HG03521 (cell line): ENCODE measurements around the gene HBM.
"Not testable (repeated sequence)": the region's sequence is repeated elsewhere in the genome, so short reads cannot be mapped to it uniquely, and the experiment has no call there.

Experiments
- ATAC-seq: cut with Tn5 transposase; IDR thresholded peaks from one replicate; pipeline ENCODE4 v1.9.1; 2021; ENCODE audit warnings: mild to moderate bottlenecking, moderate library complexity; ENCODE audit not compliant: unreplicated experiment

Gene HBM

GRCh38 chr16:180681-181564, 15.1 kb downstream of the HBM start:
- ATAC-seq, result no peak

DNA sequence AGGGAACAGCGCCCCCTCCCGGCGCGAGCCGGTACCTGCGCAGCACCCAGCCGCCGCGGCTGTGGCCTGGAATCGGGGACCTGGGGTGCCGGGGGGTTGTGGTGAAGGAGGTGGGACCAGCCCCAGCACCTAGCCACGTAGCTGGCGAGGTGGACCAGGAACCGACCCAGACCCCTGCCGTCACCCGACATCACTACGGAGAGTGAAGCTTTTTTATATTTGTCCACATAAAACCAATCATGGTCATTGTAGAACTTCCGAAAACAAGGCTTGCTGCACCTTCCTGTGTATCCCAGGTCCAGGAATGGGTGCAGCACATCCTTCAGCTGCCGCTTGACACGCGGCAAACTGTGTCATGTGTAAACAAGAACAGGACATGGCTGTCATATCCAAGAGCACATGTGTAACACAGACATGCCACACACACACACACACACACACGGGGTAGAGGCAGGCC, 15.8 kb downstream of the HBM start:
- ATAC-seq, result no peak

- no peak for ATAC-seq
Observed at GRCh38 chr16:183005-183404, 17.2 kb downstream of the HBM start.

DNA sequence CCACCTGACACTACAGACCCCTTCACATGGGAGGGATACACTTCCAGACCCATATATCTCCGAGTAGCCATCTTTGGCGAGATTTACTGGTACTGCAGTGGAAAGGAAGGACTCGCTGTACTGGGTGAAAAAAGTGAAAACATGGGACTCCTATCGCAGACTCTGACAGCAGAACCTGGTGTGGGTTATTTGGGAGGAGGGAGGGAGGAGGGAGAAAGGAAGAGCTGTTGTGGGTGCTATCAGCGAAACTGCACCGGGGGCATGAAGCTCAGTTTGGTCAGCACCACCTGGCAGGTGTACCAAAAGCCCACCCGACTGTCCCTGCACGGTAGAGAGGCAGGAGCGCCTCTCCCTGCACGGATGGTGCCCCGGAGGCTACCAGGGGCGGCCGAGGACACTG, 19.4 kb downstream of the HBM start:
- ATAC-seq, result no peak

DNA sequence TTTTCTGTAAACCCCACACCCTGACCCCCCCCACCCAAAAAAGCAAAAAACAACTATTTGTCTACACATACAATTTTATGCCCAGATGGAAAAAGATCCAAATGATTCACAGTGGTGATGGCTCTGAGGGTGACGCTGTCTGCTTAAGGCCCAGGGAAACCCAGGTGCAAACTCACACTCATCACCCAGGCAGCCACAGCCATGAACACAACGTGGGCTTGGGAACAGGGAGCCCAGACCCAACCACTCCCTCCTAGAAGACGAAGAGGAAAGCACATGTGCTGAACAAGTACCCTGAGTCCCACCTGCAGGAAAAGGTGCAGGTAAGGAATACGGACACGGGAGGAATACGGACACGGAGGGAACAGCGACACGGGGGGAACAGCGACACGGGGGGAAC, 19.9 kb downstream of the HBM start:
- ATAC-seq, result no peak

DNA sequence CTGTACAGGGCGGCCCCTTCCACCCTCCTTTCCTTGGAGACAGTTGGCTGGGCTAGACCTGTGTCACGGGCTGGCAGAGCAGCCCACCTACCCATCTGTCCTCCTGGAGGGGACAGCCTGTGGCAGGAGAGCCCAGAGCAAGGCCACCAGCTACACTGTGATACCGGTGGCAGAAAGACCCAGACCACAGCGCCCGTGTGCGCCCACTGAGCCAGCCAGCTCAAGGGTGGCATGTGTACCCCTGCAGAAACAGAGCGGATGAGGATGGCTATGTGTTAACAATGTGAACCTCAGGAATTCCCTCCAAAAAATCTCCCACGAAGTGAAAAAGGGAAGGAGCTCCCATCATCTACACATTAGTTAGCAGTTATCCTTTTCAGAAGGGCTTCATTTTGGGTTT, 21.6 kb downstream of the HBM start:
- ATAC-seq, result no peak

DNA sequence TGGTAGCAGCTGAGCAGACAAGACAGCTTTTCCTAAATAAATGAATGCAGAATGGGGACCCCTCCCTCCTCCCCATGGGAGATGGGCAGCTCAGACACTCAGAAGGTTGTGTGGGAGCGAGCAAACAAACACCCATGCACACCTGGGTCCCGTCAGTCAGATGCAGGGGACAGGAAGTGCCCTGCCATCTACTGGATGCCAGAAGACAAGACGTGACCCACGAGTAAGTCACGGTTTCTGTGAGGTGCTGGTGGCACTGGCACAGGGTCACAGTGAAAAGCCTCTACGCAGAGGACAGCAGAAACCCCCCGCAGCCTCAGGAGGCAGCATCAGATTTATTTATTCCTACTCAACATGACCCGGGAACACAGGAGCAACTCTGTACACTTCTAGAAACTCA, 22.9 kb downstream of the HBM start:
- ATAC-seq, result no peak

GRCh38 chr16:189604-190186, 23.9 kb downstream of the HBM start:
- ATAC-seq, result no peak

- no peak for ATAC-seq
Observed at GRCh38 chr16:191831-192230, 26.1 kb downstream of the HBM start.

DNA sequence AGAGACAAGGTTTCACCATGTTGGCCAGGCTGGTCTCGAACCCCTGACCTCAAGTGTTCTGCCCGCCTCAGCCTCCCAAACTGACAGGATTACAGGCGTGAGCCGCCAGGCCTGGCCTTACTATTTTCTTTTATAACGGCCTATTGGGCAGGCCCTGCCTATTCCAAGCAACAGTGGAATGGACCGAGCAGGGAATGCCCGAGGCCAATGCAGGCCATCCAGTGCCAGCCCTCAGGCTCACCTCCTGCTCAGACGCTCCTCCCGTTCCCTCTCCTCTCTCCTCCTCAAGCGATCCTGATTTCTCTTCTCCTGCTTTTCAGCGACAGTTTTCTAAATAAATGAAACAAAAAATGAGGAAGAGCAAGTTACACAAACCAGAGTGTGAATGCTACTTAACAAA, 26.9 kb downstream of the HBM start:
- ATAC-seq, result no peak

GRCh38 chr16:193441-193840, 27.7 kb downstream of the HBM start:
- ATAC-seq, result no peak

- no peak for ATAC-seq
Observed at GRCh38 chr16:194516-194915, 28.7 kb downstream of the HBM start.

GRCh38 chr16:200388-200787, 34.6 kb downstream of the HBM start:
- no peak for ATAC-seq

GRCh38 chr16:203246-203645, 37.5 kb downstream of the HBM start:
- ATAC-seq, result no peak

- ATAC-seq, result not testable (repeated sequence)
Observed at GRCh38 chr16:204046-204445, 38.3 kb downstream of the HBM start.

DNA sequence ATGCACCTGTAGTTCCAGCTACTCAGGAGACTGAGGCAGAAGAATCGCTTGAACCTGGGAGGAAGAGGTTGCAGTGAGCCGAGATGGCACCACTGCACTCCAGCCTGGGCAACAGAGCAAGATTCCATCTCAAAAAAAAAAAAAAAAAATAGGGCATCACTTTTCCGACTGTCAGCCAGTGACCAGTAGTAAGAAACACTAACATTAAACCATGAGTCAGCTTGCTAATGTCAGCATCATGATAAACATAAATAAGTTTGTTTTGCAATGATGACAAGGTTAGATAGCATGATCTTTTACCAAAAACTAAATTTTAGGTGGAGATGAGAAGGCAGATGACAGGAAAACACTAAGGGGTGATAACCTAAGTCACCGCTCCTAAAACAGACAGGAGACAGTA, 43.6 kb downstream of the HBM start:
- not testable (repeated sequence) for ATAC-seq

DNA sequence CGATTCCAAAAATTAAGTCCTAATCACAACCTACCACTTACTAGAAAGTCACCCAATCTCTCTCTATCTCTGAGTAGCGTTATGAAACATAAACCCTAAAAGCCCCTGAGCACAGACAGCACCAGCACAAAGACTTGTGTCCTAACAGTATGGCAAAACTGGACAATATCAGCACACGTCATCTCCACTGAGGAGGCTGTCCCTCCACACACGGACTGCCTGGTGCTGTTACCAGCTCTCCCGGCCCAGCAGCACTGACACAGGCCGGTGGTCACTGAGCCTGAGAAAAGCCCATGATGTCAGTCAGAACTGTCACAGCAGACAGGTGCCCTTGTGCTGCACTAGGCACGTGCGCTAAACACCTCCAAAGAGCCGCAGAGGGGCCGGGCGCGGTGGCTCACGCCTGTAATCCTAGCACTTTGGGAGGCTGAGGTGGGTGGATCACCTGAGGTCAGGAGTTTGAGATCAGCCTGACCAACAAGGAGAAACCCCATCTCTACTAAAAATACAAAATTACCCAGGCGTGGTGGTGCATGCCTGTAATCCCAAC, 45.9 kb downstream of the HBM start:
- not testable (repeated sequence) for ATAC-seq

DNA sequence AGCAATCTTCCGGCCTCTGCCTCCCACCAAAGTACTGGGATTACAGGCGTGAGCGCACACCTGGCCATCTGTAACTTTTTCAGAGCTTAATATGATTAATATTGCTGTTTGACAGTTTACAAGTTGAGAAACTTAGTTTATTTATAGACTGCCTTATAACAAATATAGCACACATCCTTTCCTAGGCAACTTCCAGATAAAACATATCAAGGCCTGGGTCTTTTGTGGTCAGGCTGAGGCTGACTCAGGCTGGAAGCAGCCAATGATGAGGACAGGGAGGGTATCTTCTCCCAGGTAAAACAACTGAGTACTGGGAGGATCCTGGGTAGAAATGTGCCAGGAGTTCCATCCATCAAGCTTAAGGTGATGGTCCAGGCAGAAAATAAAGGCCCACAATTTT, 47.2 kb downstream of the HBM start:
- ATAC-seq, result no peak
